Ishikawa (cell line): ENCODE measurements around the gene HIF3A.

Experiments
- CEBPB ChIP-seq: IDR thresholded peaks from 2 replicates; pipeline ENCODE4 v1.6.1; 2012
- EP300 ChIP-seq: IDR thresholded peaks from 2 replicates; pipeline ENCODE4 v1.6.1; 2012; ENCODE audit warnings: borderline replicate concordance
- MAX ChIP-seq: IDR thresholded peaks from 2 replicates; pipeline ENCODE4 v1.6.1; 2012
- TAF1 ChIP-seq: IDR thresholded peaks from 2 replicates; pipeline ENCODE4 v1.6.1; 2012; ENCODE audit warnings: low read depth, mild to moderate bottlenecking
- USF1 ChIP-seq: IDR thresholded peaks from 2 replicates; pipeline ENCODE4 v1.6.1; 2012
- YY1 ChIP-seq: IDR thresholded peaks from 2 replicates; pipeline ENCODE4 v1.6.1; 2012; ENCODE audit warnings: low read depth
- ZBTB7A ChIP-seq: IDR thresholded peaks from 2 replicates; pipeline ENCODE4 v1.6.1; 2012; ENCODE audit warnings: low read depth

GRCh38 chr19:46353730-46354528 lies 57.1 kb downstream of the HIF3A start:
- TF ChIP-seq MAX, result no peak
- no peak for TF ChIP-seq ZBTB7A
- no peak for TF ChIP-seq USF1
- no peak for TF ChIP-seq EP300
- TF ChIP-seq TAF1, result no peak
- TF ChIP-seq CEBPB, result no peak
- no peak for TF ChIP-seq YY1
